ENCODE measurements around the gene SENP3.

The SENP3 gene

GRCh38 chr17:7556627-7557026 lies 5.1 kb upstream of the SENP3 start:
- DNase-seq (ENCODE audit: low spot score) = no peak

DNA sequence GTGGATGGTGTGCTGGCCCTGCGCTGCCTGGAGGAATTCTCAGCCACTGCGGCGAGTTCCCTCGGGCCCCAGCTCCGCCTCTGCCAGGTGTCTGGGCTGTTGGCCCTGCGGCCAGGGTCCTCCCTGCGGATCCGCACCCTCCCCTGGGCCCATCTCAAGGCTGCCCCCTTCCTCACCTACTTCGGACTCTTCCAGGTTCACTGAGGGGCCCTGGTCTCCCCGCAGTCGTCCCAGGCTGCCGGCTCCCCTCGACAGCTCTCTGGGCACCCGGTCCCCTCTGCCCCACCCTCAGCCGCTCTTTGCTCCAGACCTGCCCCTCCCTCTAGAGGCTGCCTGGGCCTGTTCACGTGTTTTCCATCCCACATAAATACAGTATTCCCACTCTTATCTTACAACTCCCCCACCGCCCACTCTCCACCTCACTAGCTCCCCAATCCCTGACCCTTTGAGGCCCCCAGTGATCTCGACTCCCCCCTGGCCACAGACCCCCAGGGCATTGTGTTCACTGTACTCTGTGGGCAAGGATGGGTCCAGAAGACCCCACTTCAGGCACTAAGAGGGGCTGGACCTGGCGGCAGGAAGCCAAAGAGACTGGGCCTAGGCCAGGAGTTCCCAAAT lies 4.5 kb upstream of the SENP3 start:
- DNase-seq (ENCODE audit: low spot score) = no peak

DNA sequence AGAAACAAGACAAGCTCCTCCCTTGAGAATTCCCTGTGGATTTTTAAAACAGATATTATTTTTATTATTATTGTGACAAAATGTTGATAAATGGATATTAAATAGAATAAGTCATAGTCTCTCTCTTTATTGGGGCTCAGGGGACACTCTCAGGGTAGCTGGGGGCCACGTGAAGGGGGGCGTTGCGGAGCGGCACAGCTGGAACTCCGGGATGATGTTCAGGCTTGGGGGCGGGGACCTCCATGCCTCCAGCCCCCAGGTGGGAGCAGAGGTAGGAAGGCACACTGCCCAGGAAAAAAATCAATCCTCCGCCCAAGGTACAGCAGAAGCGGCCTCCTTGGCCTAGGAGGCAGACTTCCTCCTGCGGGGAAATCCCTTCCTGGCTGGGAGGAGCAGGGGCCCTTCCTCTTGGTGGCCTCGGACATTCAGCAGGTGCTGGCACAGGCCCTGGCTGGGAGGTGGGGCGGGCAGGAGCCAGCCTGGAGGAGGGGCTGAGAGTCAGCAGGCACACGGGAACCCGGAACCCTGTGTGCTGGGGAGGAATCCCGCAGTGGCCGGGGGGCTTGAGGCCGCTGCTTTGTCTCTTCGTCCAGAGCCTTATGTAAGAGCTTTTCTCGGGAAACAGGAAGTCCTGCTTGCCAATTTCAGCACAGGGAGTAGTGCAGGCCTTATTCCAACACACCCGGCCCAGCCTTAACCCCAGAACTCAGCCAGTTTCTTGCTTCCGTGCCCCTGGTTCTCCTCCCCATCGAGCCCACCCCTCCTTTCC lies 3.8 kb upstream of the SENP3 start:
- DNase-seq (ENCODE audit: low spot score) = peak; percentile 70

- peak; percentile 18 for DNase-seq (ENCODE audit: low spot score)
Observed at GRCh38 chr17:7558544-7559319, 3.0 kb upstream of the SENP3 start, which contains the start of gene TNFSF13. Gene TNFSF13 (plus strand): TSS chr17:7558750. CDS start chr17:7559040, 290 bp downstream.

DNA sequence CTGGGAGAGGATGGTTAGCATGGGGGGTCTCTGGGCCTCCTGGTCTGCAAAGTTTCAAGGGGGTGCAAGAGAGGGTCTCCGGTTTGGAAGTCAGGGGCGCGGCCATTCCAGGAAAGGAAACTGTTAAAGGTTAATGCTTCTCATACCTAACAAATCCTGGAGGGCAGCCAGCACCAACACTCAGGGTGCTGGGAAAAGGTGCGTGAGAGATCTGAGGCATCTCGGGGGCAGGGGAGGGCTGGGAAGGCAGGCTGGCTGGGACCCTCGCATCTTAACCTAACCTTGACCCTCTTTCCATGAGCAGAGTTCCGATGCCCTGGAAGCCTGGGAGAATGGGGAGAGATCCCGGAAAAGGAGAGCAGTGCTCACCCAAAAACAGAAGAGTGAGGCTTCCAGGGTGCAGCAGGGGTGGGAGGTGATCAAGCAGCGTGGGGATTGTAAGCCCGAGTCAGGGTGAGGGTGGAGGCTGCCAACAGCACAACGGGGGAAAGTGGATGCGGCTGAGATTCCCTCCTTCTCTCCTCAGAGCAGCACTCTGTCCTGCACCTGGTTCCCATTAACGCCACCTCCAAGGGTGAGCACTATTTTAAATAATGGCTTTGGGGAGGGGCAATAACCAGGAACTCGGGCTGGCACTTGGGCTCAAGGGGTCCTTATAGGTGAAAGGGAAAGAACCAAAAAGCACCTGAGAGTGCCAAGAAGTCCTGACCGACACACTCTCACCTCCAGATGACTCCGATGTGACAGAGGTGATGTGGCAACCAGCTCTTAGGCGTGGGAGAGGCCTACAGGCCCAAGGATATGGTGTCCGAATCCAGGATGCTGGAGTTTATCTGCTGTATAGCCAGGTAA lies 2.2 kb upstream of the SENP3 start:
- DNase-seq (ENCODE audit: low spot score) = no peak

GRCh38 chr17:7560172-7561027 lies 1.3 kb upstream of the SENP3 start:
- peak; percentile 72 for DNase-seq (ENCODE audit: low spot score)

- peak; percentile 93 for DNase-seq (ENCODE audit: low spot score)
Observed at GRCh38 chr17:7561028-7561575, 617 bp upstream of the SENP3 start.

GRCh38 chr17:7562208-7562605 lies 488 bp downstream of the SENP3 start:
- peak; percentile 28 for DNase-seq (ENCODE audit: low spot score)

DNA sequence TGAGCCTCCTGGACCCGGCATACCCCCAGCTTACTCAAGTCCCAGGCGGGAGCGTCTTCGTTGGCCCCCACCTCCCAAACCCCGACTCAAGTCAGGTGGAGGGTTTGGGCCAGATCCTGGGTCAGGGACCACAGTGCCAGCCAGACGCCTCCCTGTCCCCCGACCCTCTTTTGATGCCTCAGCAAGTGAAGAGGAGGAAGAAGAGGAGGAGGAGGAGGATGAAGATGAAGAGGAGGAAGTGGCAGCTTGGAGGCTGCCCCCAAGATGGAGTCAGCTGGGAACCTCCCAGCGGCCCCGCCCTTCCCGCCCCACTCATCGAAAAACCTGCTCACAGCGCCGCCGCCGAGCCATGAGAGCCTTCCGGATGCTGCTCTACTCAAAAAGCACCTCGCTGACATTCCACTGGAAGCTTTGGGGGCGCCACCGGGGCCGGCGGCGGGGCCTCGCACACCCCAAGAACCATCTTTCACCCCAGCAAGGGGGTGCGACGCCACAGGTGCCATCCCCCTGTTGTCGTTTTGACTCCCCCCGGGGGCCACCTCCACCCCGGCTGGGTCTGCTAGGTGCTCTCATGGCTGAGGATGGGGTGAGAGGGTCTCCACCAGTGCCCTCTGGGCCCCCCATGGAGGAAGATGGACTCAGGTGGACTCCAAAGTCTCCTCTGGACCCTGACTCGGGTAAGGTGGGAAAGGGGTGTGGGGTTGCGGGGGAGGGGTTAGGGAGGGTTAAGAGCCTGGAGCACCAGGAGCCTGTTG lies 1.6 kb downstream of the SENP3 start:
- DNase-seq (ENCODE audit: low spot score) = no peak

DNA sequence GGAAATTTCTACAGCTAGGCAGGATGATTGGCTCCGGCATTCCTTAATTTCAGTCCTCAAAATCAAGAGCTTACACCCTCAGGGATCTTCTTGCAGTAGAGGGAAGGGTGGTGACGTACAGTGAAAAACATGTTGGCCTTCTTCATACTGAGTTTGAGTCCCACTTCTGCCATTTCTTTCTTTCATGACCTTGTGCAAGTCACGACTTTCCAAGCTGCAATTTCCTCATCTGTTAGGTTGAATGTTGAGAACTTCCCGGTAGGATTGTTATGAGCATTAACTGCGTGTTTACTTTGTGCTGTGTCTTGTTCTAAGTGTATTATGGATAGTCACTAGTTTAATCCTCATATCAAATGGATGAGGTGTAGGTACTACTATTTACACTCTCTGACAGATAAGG lies 7.9 kb downstream of the SENP3 start:
- no peak for DNase-seq (ENCODE audit: low spot score)

- DNase-seq (ENCODE audit: low spot score) = no peak
Observed at GRCh38 chr17:7570351-7570750, 8.6 kb downstream of the SENP3 start.

DNA sequence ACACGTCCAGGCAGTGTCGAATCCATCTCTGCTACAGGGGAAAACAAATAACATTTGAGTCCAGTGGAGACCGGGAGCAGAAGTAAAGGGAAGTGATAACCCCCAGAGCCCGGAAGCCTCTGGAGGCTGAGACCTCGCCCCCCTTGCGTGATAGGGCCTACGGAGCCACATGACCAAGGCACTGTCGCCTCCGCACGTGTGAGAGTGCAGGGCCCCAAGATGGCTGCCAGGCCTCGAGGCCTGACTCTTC lies 10.5 kb downstream of the SENP3 start:
- DNase-seq (ENCODE audit: low spot score) = no peak

GRCh38 chr17:7572588-7573323 lies 11.0 kb downstream of the SENP3 start:
- peak; percentile 98 for DNase-seq (ENCODE audit: low spot score)

GRCh38 chr17:7573324-7574080 lies 11.8 kb downstream of the SENP3 start:
- DNase-seq (ENCODE audit: low spot score) = peak; percentile 89

DNA sequence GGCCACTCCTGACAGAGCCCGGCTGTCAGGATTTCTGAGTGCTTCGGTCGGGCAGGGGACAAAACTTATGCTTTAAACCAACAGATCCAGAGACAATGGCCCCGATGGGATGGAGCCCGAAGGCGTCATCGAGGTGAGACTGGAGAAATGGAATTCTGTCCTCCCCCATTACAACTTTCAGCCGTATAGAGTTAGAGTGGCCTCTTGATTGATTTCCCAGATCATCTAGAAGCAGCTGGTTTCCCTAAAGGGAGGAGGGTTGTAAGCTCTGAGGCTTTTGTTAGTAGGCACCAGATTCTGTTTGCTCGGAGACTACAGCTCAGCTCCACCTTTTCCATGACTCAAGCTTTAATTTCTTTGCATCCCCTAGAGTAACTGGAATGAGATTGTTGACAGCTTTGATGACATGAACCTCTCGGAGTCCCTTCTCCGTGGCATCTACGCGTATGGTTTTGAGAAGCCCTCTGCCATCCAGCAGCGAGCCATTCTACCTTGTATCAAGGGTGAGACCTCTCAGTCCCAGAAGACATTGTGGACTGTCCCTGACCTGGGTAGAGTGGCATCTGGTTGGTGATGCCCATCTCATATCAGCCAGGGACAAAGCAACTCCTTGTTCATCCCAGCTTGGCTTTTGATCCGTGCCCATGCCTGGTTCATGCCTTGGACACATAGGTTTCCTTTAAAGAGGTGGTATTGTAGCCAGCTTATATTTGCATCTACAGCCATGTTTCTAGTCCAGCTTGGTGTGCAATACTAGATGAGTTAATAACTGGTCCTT lies 12.6 kb downstream of the SENP3 start:
- DNase-seq (ENCODE audit: low spot score) = no peak

DNA sequence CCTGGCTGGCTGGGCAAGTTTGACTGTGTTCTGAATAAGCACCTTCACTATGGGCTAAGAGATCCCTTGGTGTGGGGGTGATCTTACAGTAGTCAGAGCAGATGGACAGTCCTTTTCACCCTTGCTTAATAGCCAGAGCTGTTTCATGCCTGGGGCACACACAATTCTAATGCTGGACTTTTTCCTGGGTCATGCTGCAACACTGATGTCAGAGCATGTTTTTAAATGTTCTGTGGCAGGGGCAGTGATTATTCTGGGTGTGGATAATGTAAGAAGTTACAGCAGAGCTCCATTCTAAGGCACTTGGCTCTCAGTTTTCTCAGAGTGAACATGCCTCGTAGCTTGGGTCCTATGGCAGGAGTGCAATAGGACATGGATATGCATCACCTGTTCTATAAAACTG lies 13.8 kb downstream of the SENP3 start:
- DNase-seq (ENCODE audit: low spot score) = no peak

DNA sequence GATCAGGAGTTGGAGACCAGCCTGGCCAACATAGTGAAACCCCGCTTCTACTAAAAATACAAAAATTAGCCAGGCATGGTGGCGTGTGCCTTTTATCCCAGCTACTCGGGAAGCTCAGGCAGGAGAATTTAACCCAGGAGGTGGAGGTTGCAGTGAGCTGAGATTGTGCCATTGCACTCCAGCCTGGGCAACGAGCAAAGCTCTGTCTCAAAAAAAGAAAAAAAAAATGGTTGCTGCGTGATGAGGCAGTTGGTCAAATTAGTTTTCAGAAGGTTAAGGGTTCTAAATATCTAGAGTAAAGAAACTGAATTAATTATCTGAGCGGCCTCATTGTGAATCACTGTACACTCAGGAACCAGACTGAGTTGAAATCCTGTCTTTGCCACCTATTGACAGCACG lies 14.2 kb downstream of the SENP3 start:
- DNase-seq (ENCODE audit: low spot score) = no peak

- no peak for DNase-seq (ENCODE audit: low spot score)
Observed at GRCh38 chr17:7576432-7576937, 14.8 kb downstream of the SENP3 start.
